Large intestine (tissue), 3 donors: ENCODE results near the gene SIL1. TPM values are rescaled to one million over a fixed set of nuclear protein-coding genes. Genes with fewer than 3 reads are reported as not detected.

Experiments used
- DNase-seq, 2 donors: peaks; one replicate each; pipeline versions ENCODE4 v3.0.0 to v3.0.0-alpha.2; 2013
- H3K27ac ChIP-seq: one replicate; pipeline ENCODE4 v1.5.1; 2013; ENCODE audit warnings: low read length
- H3K27me3 ChIP-seq: 2 replicates; pipeline ENCODE4 v1.6.1; 2013; ENCODE audit warnings: low read length; ENCODE audit not compliant: control insufficient read depth, insufficient read depth
- H3K36me3 ChIP-seq: 2 replicates; pipeline ENCODE4 v1.6.1; 2013; ENCODE audit warnings: low read length; ENCODE audit not compliant: control insufficient read depth, insufficient read depth
- H3K4me1 ChIP-seq: one replicate; pipeline ENCODE4 v1.6.1; 2013; ENCODE audit warnings: low read length; ENCODE audit not compliant: control insufficient read depth, insufficient read depth
- H3K4me3 ChIP-seq: one replicate; pipeline ENCODE4 v1.5.1; 2013; ENCODE audit warnings: low read length
- H3K9me3 ChIP-seq: one replicate; pipeline ENCODE4 v1.6.1; 2013; ENCODE audit warnings: mild to moderate bottlenecking, low read depth, low read length, moderate library complexity; ENCODE audit not compliant: control insufficient read depth
- WGBS: methylation state at CpG from one replicate; pipeline ENCODE4 v1.1.5; 2013; ENCODE audit warnings: low lambda C conversion rate; ENCODE audit not compliant: insufficient coverage; 5-methylcytosine and 5-hydroxymethylcytosine counted together
- polyA plus RNA-seq: library from polyadenylated mRNA; unstranded; fragments of 120-200 nt; gene quantifications from one replicate; pipeline ENCODE4 v1.2.1, GENCODE V29; 2013

The SIL1 gene
- polyA plus RNA-seq, 1 donor = 40.2 TPM

- DNase-seq = peak; percentile 78 to 87
- 20% methylated on average over 1 of the region's 7 CpGs for WGBS
Measured at GRCh38 chr5:138964647-138965201, 233.4 kb downstream of the SIL1 start.

GRCh38 chr5:138963763-138964371, 234.3 kb downstream of the SIL1 start:
- 50% methylated on average over 1 of the region's 13 CpGs for WGBS
- H3K27ac ChIP-seq = peak overlapping the region; percentile 13

More at GRCh38 chr5:138964647-138965201, 233.4 kb downstream of the SIL1 start:
- no peak overlapping the region for H3K4me3 ChIP-seq
- peaks cover 26% of the 10 kb centered on the region for H3K4me1 ChIP-seq
- H3K27me3 ChIP-seq = no peaks in the 10 kb centered on the region
- no peaks in the 10 kb centered on the region for H3K9me3 ChIP-seq
- H3K36me3 ChIP-seq = no peaks in the 10 kb centered on the region
- peak overlapping the region; percentile 13 for H3K27ac ChIP-seq

GRCh38 chr5:138962614-138963370, 235.4 kb downstream of the SIL1 start:
- Histone ChIP-seq H3K4me1 (peaks cover 26% of the 10 kb centered on the region), H3K27ac (no peak overlapping the region), H3K27me3 (no peaks in the 10 kb centered on the region), H3K4me3 (no peak overlapping the region), H3K9me3 (no peaks in the 10 kb centered on the region), H3K36me3 (no peaks in the 10 kb centered on the region)
- no peak for DNase-seq
- WGBS = 100% methylated on average over 1 of the region's 4 CpGs

More at GRCh38 chr5:138963763-138964371, 234.3 kb downstream of the SIL1 start:
- Histone ChIP-seq H3K4me1 (peaks cover 26% of the 10 kb centered on the region), H3K27me3 (no peaks in the 10 kb centered on the region), H3K36me3 (no peaks in the 10 kb centered on the region), H3K4me3 (no peak overlapping the region), H3K9me3 (no peaks in the 10 kb centered on the region)
- peak in 1 of 2 donors; percentile 47 for DNase-seq

- H3K4me1 ChIP-seq = peaks cover 26% of the 10 kb centered on the region
- no peaks in the 10 kb centered on the region for H3K36me3 ChIP-seq
- no peaks in the 10 kb centered on the region for H3K9me3 ChIP-seq
- H3K4me3 ChIP-seq = no peak overlapping the region
- no peak overlapping the region for H3K27ac ChIP-seq
- no peaks in the 10 kb centered on the region for H3K27me3 ChIP-seq
- 71% methylated on average over 1 of the region's 1 CpG for WGBS
- no peak for DNase-seq
Measured at GRCh38 chr5:138961729-138962128, 236.4 kb downstream of the SIL1 start.

- H3K4me3 ChIP-seq = no peak overlapping the region
Measured at GRCh38 chr5:138961221-138961620, 236.9 kb downstream of the SIL1 start.

GRCh38 chr5:138960145-138960692, 237.9 kb downstream of the SIL1 start:
- Histone ChIP-seq H3K4me3 (no peak overlapping the region), H3K27me3 (no peaks in the 10 kb centered on the region), H3K27ac (no peak overlapping the region), H3K4me1 (peaks cover 29% of the 10 kb centered on the region), H3K9me3 (no peaks in the 10 kb centered on the region), H3K36me3 (no peaks in the 10 kb centered on the region)
- no peak for DNase-seq
- 100% methylated on average over 1 of the region's 5 CpGs for WGBS

More at GRCh38 chr5:138961221-138961620, 236.9 kb downstream of the SIL1 start:
- H3K27ac ChIP-seq = no peak overlapping the region
- peaks cover 26% of the 10 kb centered on the region for H3K4me1 ChIP-seq
- no peaks in the 10 kb centered on the region for H3K9me3 ChIP-seq
- no peaks in the 10 kb centered on the region for H3K27me3 ChIP-seq
- WGBS = no CpG with 5 or more reads among the region's 1 CpG
- no peak for DNase-seq
- no peaks in the 10 kb centered on the region for H3K36me3 ChIP-seq

GRCh38 chr5:138956801-138957200, 241.4 kb downstream of the SIL1 start:
- no CpG with 5 or more reads among the region's 1 CpG for WGBS
- Histone ChIP-seq H3K9me3 (no peaks in the 10 kb centered on the region), H3K4me3 (no peak overlapping the region), H3K27ac (no peak overlapping the region), H3K4me1 (peaks cover 36% of the 10 kb centered on the region), H3K27me3 (no peaks in the 10 kb centered on the region), H3K36me3 (peaks cover 2% of the 10 kb centered on the region)
- no peak for DNase-seq

- WGBS = 84% methylated on average over 3 of the region's 9 CpGs
- Histone ChIP-seq H3K4me1 (peaks cover 36% of the 10 kb centered on the region), H3K27ac (no peak overlapping the region), H3K27me3 (no peaks in the 10 kb centered on the region), H3K36me3 (peaks cover 8% of the 10 kb centered on the region), H3K9me3 (no peaks in the 10 kb centered on the region), H3K4me3 (no peak overlapping the region)
- no peak for DNase-seq
Measured at GRCh38 chr5:138955671-138956295, 242.4 kb downstream of the SIL1 start.

GRCh38 chr5:138955013-138955660, 243.0 kb downstream of the SIL1 start:
- peak; percentile 56 to 67 for DNase-seq
- no CpG with 5 or more reads among the region's 12 CpGs for WGBS
- Histone ChIP-seq H3K36me3 (peaks cover 9% of the 10 kb centered on the region), H3K27ac (peak overlapping the region; percentile 56), H3K27me3 (no peaks in the 10 kb centered on the region), H3K4me1 (peaks cover 36% of the 10 kb centered on the region), H3K4me3 (no peak overlapping the region), H3K9me3 (no peaks in the 10 kb centered on the region)
